Cardiac septum (tissue), 1 donor: ENCODE results near the gene CEBPE. TPM values are rescaled to one million over a fixed set of nuclear protein-coding genes. Genes with fewer than 3 reads are reported as not detected.

ENCODE experiments used
- total RNA-seq: library from RNA; stranded (reverse); fragmentation: NEBNext Ultra II Directional; extraction: Animal tissue kit (Norgen Biotek cat#: 25700); gene quantifications from one replicate; pipeline ENCODE4 v1.2.1, GENCODE V29; 2021
- donor health status: DM: no; HTN: no; CAD: no.

Gene CEBPE
- total RNA-seq, 1 donor from 2014 or later, result not detected

Other genes with a start within 250 kb of the CEBPE start
- gene LRP10, start 247.5 kb downstream of the CEBPE start, total RNA-seq, result 71.0 TPM
- 0.19 TPM for gene REM2, start 236.0 kb downstream of the CEBPE start, total RNA-seq
- 48.1 TPM for gene RBM23, start 200.1 kb downstream of the CEBPE start, total RNA-seq
- gene PRMT5, start 189.9 kb downstream of the CEBPE start, total RNA-seq, result 40.2 TPM
- 16.5 TPM for gene HAUS4, start 162.2 kb downstream of the CEBPE start, total RNA-seq
- gene AJUBA, start 136.7 kb downstream of the CEBPE start, total RNA-seq, result 14.0 TPM
- 3.7 TPM for gene C14orf93, start 109.1 kb downstream of the CEBPE start, total RNA-seq
- gene PSMB5, start 84.4 kb downstream of the CEBPE start, total RNA-seq, result 120 TPM
- not detected for gene PSMB11, start 77.0 kb downstream of the CEBPE start, total RNA-seq
- gene CDH24, start 61.7 kb downstream of the CEBPE start, total RNA-seq, result 2.6 TPM
- 72.4 TPM for gene ACIN1, start 24.1 kb downstream of the CEBPE start, total RNA-seq
- gene C14orf119, start 23.8 kb downstream of the CEBPE start, total RNA-seq, result 28.9 TPM
- not detected for gene CIROP, start 14.3 kb downstream of the CEBPE start, total RNA-seq
- 4.4 TPM for gene SLC7A8, start 64.4 kb upstream of the CEBPE start, total RNA-seq
- gene RNF212B, start 118.7 kb upstream of the CEBPE start, total RNA-seq, result not detected
- gene HOMEZ, start 166.9 kb upstream of the CEBPE start, total RNA-seq, result 9.0 TPM
- 6.2 TPM for gene PPP1R3E, start 183.6 kb upstream of the CEBPE start, total RNA-seq
- gene BCL2L2, start 187.6 kb upstream of the CEBPE start, total RNA-seq, result 48.2 TPM
- gene PABPN1, start 202.2 kb upstream of the CEBPE start, total RNA-seq, result 82.9 TPM
- 10.6 TPM for gene SLC22A17, start 233.6 kb upstream of the CEBPE start, total RNA-seq
- gene EFS, start 245.9 kb upstream of the CEBPE start, total RNA-seq, result 3.7 TPM